Measurements from ENCODE around the gene STARD7.

GRCh38 chr2:96238266-96238665 is 29.6 kb upstream of the STARD7 start:
- no peak for TF ChIP-seq POLR2A (IDR thresholded peaks at IDR 0.05; ENCODE audit: low read length)
- TF ChIP-seq GATA1 (IDR thresholded peaks at IDR 0.05; ENCODE audit: low read depth, low read length) = no peak
